ENCODE measurements around the gene ITGAL. TPM values are rescaled to one million over a fixed set of nuclear protein-coding genes. Genes with fewer than 3 reads are reported as not detected.

The ITGAL gene
- total RNA-seq, 1 donor from 2014 or later: 2.4 TPM

GRCh38 chr16:30526137-30526822, 53.7 kb downstream of the ITGAL start, which contains the start of gene ZNF768:
Gene ZNF768, minus strand, starts transcription at chr16:30526566. Its CDS starts 153 bp downstream, at chr16:30526413.
- Histone ChIP-seq H3K4me1 (peaks cover 50% of the 10 kb centered on the region), H3K4me3 (peak within 1 kb of the TSS; percentile 76), H3K36me3 (peaks cover 11% of the 10 kb centered on the region), H3K27me3 (ENCODE audit: low read depth) (no peaks in the 10 kb centered on the region), H3K9me3 (replicated peaks) (no peaks in the 10 kb centered on the region), H3K27ac (replicated peaks) (peak within 1 kb of the TSS; percentile 98)
- intact Hi-C loops (cut with micrococcal nuclease): loop anchor here (10.0 kb wide), 1 partner anchor 81 kb away; the partner anchor contains the start of gene SEPHS2
- peak; percentile 39 for DNase-seq
- TF ChIP-seq CTCF (IDR thresholded peaks at IDR 0.05; ENCODE audit: borderline replicate concordance): no peak

- Histone ChIP-seq H3K4me1 (peaks cover 43% of the 10 kb centered on the region), H3K27ac (replicated peaks) (peak overlapping the region; percentile 98), H3K4me3 (peak overlapping the region; percentile 76), H3K36me3 (peaks cover 19% of the 10 kb centered on the region), H3K9me3 (replicated peaks) (no peaks in the 10 kb centered on the region), H3K27me3 (ENCODE audit: low read depth) (no peaks in the 10 kb centered on the region)
- intact Hi-C loops (cut with micrococcal nuclease): loop anchor here (10.0 kb wide), 1 partner anchor 82 kb away; the partner anchor contains the start of gene SEPHS2
- TF ChIP-seq CTCF (IDR thresholded peaks at IDR 0.05; ENCODE audit: borderline replicate concordance): peak; percentile 56
- DNase-seq: peak; percentile 99
Observed at GRCh38 chr16:30526823-30527634, 54.5 kb downstream of the ITGAL start.

- DNase-seq: no peak
- Histone ChIP-seq H3K9me3 (replicated peaks) (no peaks in the 10 kb centered on the region), H3K36me3 (peaks cover 25% of the 10 kb centered on the region), H3K4me1 (peaks cover 41% of the 10 kb centered on the region), H3K27ac (replicated peaks) (peak overlapping the region; percentile 98), H3K27me3 (ENCODE audit: low read depth) (no peaks in the 10 kb centered on the region), H3K4me3 (peak overlapping the region; percentile 76)
- TF ChIP-seq CTCF (IDR thresholded peaks at IDR 0.05; ENCODE audit: borderline replicate concordance): no peak
- intact Hi-C loops (cut with micrococcal nuclease): loop anchor here (10.0 kb wide), 1 partner anchor 83 kb away; the partner anchor contains the start of gene SEPHS2
Observed at GRCh38 chr16:30527635-30528178, 55.2 kb downstream of the ITGAL start.

- Histone ChIP-seq H3K27ac (replicated peaks) (peak overlapping the region; percentile 98), H3K36me3 (peaks cover 30% of the 10 kb centered on the region), H3K4me1 (peaks cover 48% of the 10 kb centered on the region), H3K4me3 (no peak overlapping the region), H3K9me3 (replicated peaks) (no peaks in the 10 kb centered on the region), H3K27me3 (ENCODE audit: low read depth) (no peaks in the 10 kb centered on the region)
- DNase-seq: no peak
- TF ChIP-seq CTCF (IDR thresholded peaks at IDR 0.05; ENCODE audit: borderline replicate concordance): no peak
- intact Hi-C loops (cut with micrococcal nuclease): loop anchor here (10.0 kb wide), 1 partner anchor 84 kb away; the partner anchor contains the start of gene SEPHS2
Observed at GRCh38 chr16:30528799-30529457, 56.4 kb downstream of the ITGAL start.
